ENCODE measurements around the gene COL26A1.

DNA sequence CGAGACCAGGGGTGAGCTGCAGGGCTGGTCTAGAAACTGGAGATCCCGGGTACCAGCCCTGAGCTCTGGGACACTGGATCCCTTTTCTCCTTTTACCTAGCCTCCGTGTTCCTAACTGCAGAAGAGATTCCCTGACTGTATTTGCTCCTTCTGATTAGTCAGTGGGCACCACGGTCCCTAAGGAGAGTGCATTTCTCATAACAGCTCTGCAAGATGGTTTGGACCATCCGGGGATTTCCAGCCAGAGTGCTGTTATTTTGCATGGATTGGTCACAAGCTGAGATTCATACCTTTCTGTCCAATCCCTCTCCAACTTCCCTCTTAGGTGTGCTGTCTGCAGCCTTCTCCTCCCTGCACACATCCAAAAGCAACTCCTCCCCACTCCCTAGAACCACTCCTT is 143.9 kb downstream of the COL26A1 start:
- TF ChIP-seq, protein P1, sequence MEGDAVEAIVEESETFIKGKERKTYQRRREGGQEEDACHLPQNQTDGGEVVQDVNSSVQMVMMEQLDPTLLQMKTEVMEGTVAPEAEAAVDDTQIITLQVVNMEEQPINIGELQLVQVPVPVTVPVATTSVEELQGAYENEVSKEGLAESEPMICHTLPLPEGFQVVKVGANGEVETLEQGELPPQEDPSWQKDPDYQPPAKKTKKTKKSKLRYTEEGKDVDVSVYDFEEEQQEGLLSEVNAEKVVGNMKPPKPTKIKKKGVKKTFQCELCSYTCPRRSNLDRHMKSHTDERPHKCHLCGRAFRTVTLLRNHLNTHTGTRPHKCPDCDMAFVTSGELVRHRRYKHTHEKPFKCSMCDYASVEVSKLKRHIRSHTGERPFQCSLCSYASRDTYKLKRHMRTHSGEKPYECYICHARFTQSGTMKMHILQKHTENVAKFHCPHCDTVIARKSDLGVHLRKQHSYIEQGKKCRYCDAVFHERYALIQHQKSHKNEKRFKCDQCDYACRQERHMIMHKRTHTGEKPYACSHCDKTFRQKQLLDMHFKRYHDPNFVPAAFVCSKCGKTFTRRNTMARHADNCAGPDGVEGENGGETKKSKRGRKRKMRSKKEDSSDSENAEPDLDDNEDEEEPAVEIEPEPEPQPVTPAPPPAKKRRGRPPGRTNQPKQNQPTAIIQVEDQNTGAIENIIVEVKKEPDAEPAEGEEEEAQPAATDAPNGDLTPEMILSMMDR (IDR thresholded peaks at IDR 0.05 in 4 of 5, conservative IDR thresholded peaks at IDR 0.05 in 1 of 5), result no peak
- TF ChIP-seq POLR2A (IDR thresholded peaks at IDR 0.05), result no peak

All from gastrocnemius medialis (tissue), 4 donors.